PC-3 (cell line): ENCODE data around the gene HTR1A.

Experiments used
- CTCF ChIP-seq: fragments of 300-600 bp; sonication (generic); conservative IDR thresholded peaks from 2 replicates; pipeline ENCODE4 v1.5.1; 2017; ENCODE audit warnings: antibody characterized with exemption, low read depth, mild to moderate bottlenecking, low read length
- EZH2 ChIP-seq: fragments of 300-600 bp; sonication (generic); IDR thresholded peaks from one replicate; pipeline ENCODE4 v1.6.1; 2017; ENCODE audit warnings: antibody characterized with exemption, mild to moderate bottlenecking, low read length; ENCODE audit not compliant: unreplicated experiment

- TF ChIP-seq EZH2 (no peak), CTCF (no peak)
Measured at GRCh38 chr5:64000096-64000495, 37.9 kb upstream of the HTR1A start.
